ENCODE data around the gene TRIM33. TPM values are rescaled to one million over a fixed set of nuclear protein-coding genes. Genes with fewer than 3 reads are reported as not detected.
"Not testable (repeated sequence)": the region's sequence is repeated elsewhere in the genome, so short reads cannot be mapped to it uniquely, and the experiment has no call there.

The TRIM33 gene
- total and polyA plus RNA-seq, 2 donors (not counting 1 experiment from before 2014, with no cell fraction given), result 17.8 to 21.5 TPM

- Histone ChIP-seq H3K4me2 (ENCODE audit: extremely low read depth, insufficient read depth, low read length) (no peak overlapping the region), H3K4me3 (replicated peaks in 1 of 4; ENCODE audit: control extremely low read depth in 1 of 4, insufficient read depth in 1 of 4, low read depth in 3 of 4, low read length in 4 of 4) (no peak overlapping the region), H3K27ac (ENCODE audit: insufficient read depth, low read length) (no peak overlapping the region), H3K79me2 (ENCODE audit: control insufficient read depth, insufficient read depth, low read length) (no peaks in the 10 kb centered on the region), H2AFZ (ENCODE audit: low read length) (no peak overlapping the region), H3K4me1 (ENCODE audit: control insufficient read depth, extremely low read depth, insufficient read depth, low read length) (no peaks in the 10 kb centered on the region), H3K9me3 (ENCODE audit: control insufficient read depth, insufficient read depth, low read depth, low read length) (no peaks in the 10 kb centered on the region), H3K36me3 (ENCODE audit: control insufficient read depth, insufficient read depth, low read length) (no peaks in the 10 kb centered on the region), H3K9ac (ENCODE audit: insufficient read depth, low read length) (no peak overlapping the region), H4K20me1 (ENCODE audit: control insufficient read depth, extremely low read depth, insufficient read depth, low read length) (no peaks in the 10 kb centered on the region), H3K27me3 (ENCODE audit: control insufficient read depth, insufficient read depth, low read length) (no peaks in the 10 kb centered on the region)
- no peak for DNase-seq (ENCODE audit: low read depth in 2 of 2)
- no peak for TF ChIP-seq EZH2 (IDR thresholded peaks at IDR 0.05; ENCODE audit: low read length, missing control alignments)
- no peak for TF ChIP-seq CTCF (conservative IDR thresholded peaks at IDR 0.05 in 1 of 2, IDR thresholded peaks at IDR 0.05 in 1 of 2; ENCODE audit: low read depth in 1 of 2, low read length in 2 of 2)
Observed at GRCh38 chr1:114448370-114449036, 62.5 kb downstream of the TRIM33 start.

- Histone ChIP-seq H3K27me3 (ENCODE audit: control insufficient read depth, insufficient read depth, low read length) (no peaks in the 10 kb centered on the region), H3K79me2 (ENCODE audit: control insufficient read depth, insufficient read depth, low read length) (no peaks in the 10 kb centered on the region), H4K20me1 (ENCODE audit: control insufficient read depth, extremely low read depth, insufficient read depth, low read length) (no peaks in the 10 kb centered on the region), H3K9ac (ENCODE audit: insufficient read depth, low read length) (no peak overlapping the region), H3K36me3 (ENCODE audit: control insufficient read depth, insufficient read depth, low read length) (no peaks in the 10 kb centered on the region), H3K27ac (ENCODE audit: insufficient read depth, low read length) (no peak overlapping the region), H3K4me3 (replicated peaks in 1 of 4; ENCODE audit: control extremely low read depth in 1 of 4, insufficient read depth in 1 of 4, low read depth in 3 of 4, low read length in 4 of 4) (no peak overlapping the region), H2AFZ (ENCODE audit: low read length) (no peak overlapping the region), H3K4me2 (ENCODE audit: extremely low read depth, insufficient read depth, low read length) (no peak overlapping the region), H3K9me3 (ENCODE audit: control insufficient read depth, insufficient read depth, low read depth, low read length) (no peaks in the 10 kb centered on the region), H3K4me1 (ENCODE audit: control insufficient read depth, extremely low read depth, insufficient read depth, low read length) (no peaks in the 10 kb centered on the region)
- no peak for TF ChIP-seq CTCF (conservative IDR thresholded peaks at IDR 0.05 in 1 of 2, IDR thresholded peaks at IDR 0.05 in 1 of 2; ENCODE audit: low read depth in 1 of 2, low read length in 2 of 2)
- no peak for TF ChIP-seq EZH2 (IDR thresholded peaks at IDR 0.05; ENCODE audit: low read length, missing control alignments)
- DNase-seq (ENCODE audit: low read depth in 2 of 2), result no peak
Observed at GRCh38 chr1:114446198-114446597, 64.8 kb downstream of the TRIM33 start.

- H3K27me3 ChIP-seq (ENCODE audit: control insufficient read depth, insufficient read depth, low read length); H3K4me2 ChIP-seq (ENCODE audit: extremely low read depth, insufficient read depth, low read length); H3K9me3 ChIP-seq (ENCODE audit: control insufficient read depth, insufficient read depth, low read depth, low read length); H3K27ac ChIP-seq (ENCODE audit: insufficient read depth, low read length); H4K20me1 ChIP-seq (ENCODE audit: control insufficient read depth, extremely low read depth, insufficient read depth, low read length); DNase-seq (ENCODE audit: low read depth in 2 of 2); H3K4me1 ChIP-seq (ENCODE audit: control insufficient read depth, extremely low read depth, insufficient read depth, low read length); H2AFZ ChIP-seq (ENCODE audit: low read length); H3K36me3 ChIP-seq (ENCODE audit: control insufficient read depth, insufficient read depth, low read length); H3K4me3 ChIP-seq (replicated peaks in 1 of 4; ENCODE audit: control extremely low read depth in 1 of 4, insufficient read depth in 1 of 4, low read depth in 3 of 4, low read length in 4 of 4); H3K79me2 ChIP-seq (ENCODE audit: control insufficient read depth, insufficient read depth, low read length); H3K9ac ChIP-seq (ENCODE audit: insufficient read depth, low read length): not testable (repeated sequence)
Observed at GRCh38 chr1:114443226-114443625, 67.8 kb downstream of the TRIM33 start.

Measured in fibroblast of lung (primary cell).